Medulla oblongata (tissue), 1 donor: ENCODE measurements around the gene MBD4.
A peak's percentile ranks its signal among the peaks of the same experiment; 100 is the strongest.
"Not testable (repeated sequence)": the region's sequence is repeated elsewhere in the genome, so short reads cannot be mapped to it uniquely, and the experiment has no call there.

Experiments used
- DNase-seq: peaks from one replicate; pipeline ENCODE4 v3.0.0-alpha.2; 2015; ENCODE audit errors: extremely low spot score

MBD4 gene

GRCh38 chr3:129439817-129440617 is at the start of gene MBD4, which contains the start of gene IFT122:
TSS of gene MBD4 (minus strand) at chr3:129439948. CDS start at chr3:129439833, 115 bp downstream.
TSS of gene IFT122 (plus strand) at chr3:129440224. CDS start at chr3:129440331, 107 bp downstream.
- DNase-seq: peak; percentile 99

DNA sequence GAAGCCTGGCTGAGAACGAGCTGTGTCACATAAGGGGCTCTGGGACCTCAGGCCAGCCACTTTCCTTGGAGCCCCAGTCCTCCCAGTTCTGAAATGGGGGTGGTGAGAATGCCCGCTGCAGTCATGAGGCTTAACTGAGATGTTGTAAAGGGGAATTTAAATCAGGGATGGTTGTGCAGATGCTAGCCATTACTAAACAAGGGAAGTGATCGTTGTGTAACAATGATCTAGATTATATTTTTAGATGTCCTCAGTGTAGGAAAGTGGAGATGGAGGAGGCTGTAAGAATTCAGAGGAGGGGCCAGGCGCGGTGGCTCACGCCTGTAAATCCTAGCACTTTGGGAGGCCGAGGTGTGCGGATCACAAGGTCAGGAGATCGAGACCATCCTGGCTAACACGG is 49.5 kb upstream of the MBD4 start:
- peak; percentile 17 for DNase-seq

DNA sequence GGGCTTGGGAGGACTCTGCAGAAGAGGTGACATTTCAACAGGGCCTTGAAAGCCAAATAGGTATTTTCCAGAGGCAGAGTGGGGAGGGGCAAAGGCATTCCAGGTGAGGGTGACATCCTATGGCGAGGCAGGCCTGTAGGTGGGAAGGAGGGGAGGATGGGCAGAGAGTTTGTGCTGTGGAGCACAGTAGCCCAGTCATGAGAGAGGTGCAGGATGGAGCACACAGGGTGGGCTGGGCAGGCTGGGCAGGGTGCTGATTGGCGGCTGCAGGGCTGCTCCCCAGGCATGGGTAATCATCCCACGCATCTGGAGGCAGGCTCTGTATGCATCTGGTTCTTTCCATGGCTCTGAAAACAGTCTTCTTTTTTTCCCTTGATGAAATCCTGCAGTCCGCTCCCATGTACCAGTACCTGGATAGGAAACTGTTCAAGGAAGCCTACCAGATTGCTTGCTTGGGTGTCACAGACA is 48.2 kb upstream of the MBD4 start:
- not testable (repeated sequence) for DNase-seq

GRCh38 chr3:129487183-129487867 is 47.6 kb upstream of the MBD4 start:
- no peak for DNase-seq

GRCh38 chr3:129486664-129487035 is 46.9 kb upstream of the MBD4 start:
- DNase-seq: no peak

GRCh38 chr3:129485721-129486663 is 46.2 kb upstream of the MBD4 start:
- peak; percentile 84 for DNase-seq

DNA sequence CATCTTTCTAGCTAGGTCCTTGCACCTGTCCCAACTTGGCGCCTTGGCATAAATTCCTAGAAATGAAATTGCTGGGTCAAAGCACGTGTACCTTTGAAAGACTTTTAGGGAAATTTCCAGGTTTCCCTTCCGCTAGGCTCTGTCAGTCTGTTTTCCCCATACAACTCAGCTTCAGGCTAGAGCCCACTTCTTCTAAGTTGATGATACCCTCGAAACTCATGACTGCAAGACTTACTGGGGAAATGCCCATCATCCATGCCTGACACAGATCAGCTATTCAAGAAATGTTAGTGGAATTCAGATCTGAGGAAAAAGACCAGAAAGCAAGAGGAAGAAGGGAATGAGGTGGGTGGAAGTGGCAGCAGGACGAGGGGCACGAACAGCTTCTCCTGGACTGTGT is 45.4 kb upstream of the MBD4 start:
- not testable (repeated sequence) for DNase-seq

- no peak for DNase-seq
Measured at GRCh38 chr3:129483870-129484269, 44.1 kb upstream of the MBD4 start.

DNA sequence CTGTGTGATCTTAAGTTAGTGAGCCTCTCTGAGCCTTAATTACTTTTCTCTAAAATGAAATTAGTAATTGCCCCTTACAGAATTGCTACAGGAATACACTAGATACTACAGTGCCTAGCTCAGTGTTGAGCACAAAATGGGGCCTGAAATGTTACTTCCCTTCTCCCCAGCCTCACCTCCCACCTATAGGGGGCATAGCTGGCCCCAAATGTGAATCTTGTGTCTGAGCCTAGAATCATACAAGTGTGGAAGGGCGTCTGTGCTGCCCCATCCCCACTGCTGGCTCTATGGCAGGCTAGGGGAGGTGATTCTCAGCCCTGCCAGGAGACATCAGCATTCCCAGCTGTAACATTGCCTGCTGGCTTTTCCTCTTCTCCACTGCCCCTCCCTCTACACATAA is 43.0 kb upstream of the MBD4 start:
- no peak for DNase-seq

DNA sequence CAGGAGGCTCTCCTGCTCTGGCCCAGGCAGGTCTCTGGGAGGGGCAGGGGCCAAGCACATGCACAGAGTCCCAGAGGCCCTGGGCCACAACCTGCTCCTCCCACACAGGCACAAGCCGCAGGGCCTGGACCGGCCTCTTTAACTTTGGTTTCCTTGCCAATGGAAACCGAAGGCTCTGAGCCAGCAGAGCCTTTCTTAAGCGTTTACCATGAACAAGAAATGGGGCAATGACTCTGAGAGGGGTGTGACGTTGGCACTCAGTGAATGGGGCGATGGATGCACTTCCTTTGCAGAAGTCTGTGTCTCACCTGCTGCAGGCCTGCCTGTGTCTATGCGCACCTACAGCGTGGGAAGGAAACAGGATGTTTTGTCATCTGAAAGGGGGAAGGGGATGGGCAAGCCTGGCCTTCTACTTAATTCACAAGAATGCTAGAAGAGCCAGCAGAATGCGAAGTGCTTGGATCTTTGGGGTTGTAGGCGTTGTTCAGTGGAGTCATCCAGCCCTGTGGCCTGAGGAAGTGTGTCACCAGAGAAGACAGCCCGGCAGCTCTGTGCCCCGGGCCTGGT is 42.1 kb upstream of the MBD4 start:
- DNase-seq: no peak

GRCh38 chr3:129481225-129481765 is 41.5 kb upstream of the MBD4 start:
- DNase-seq: not testable (repeated sequence)

DNA sequence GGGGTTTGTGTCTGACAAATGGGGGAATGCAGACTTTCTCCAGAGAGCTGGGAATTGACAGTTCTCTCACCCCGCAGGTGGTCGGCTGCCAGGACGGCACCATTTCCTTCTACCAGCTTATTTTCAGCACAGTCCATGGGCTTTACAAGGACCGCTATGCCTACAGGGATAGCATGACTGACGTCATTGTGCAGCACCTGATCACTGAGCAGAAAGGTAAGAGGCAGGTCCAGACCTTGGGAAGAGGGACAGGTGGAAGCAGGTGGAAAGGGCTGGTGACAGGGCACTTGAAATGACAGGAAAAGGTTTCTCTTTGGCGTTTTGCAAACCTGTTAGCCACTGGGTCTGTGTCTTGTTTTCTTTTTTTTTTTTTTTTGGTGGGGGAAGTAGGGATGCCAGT is 36.8 kb upstream of the MBD4 start:
- DNase-seq: no peak

- no peak for DNase-seq
Measured at GRCh38 chr3:129475863-129476262, 36.1 kb upstream of the MBD4 start.

DNA sequence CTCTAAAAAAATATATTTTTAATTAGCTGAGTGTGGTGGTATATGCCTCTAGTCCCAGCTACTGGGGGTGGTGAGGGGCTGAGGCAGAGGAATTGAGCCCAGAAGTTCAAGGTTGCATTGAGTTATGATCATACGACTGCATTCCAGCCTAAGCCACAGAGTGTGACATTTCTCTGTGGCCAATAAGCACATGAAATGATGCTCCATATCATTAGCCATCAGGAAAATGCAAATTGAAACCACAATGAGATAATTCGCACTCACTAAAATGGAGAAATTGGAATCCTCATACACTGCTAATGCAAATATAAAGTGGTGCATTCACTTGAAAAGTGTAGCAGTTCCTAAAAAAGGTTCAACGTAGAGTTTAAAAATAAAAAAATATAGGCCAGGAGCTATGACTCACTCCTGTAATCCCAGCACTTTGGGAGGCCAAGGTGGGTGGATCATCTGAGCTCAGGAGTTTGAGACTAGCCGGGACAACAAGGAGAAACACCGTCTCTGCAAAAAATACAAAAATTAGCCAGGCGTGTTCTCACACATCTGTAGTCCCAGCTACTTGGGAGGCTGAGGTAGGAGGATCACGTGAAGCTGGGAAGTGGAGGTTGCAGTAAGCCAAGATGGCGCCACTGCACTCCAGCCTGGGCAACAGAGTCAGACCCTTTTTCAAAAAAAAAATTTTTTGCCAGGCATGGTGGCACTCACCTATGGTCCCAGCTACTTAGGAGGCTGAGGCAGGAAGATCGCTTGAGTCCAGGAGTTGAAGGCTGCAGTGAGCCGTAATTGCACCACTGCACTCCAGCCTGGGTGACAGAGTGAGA is 35.4 kb upstream of the MBD4 start:
- no peak for DNase-seq

DNA sequence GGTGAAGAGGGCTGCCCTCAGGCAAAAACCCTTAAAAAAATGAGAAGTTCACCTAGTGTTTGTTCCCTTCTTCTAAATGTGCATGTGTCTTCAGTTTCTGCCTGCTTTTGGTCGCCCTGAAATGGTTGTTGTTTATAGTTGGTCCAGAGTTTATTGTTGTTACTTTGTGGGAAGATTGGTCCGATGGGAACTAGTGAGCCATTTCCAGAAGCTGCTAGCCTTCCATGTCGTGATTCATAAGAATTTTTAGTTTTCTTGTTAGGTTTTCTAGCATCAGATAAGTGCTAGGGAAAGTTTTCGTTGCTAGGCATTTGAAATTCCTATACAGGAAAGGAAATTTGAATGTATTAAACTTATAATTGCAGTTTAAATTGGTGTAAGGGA is 34.0 kb upstream of the MBD4 start:
- no peak for DNase-seq

GRCh38 chr3:129473067-129473768 is 33.5 kb upstream of the MBD4 start:
- no peak for DNase-seq

GRCh38 chr3:129470861-129471260 is 31.1 kb upstream of the MBD4 start:
- DNase-seq: no peak

DNA sequence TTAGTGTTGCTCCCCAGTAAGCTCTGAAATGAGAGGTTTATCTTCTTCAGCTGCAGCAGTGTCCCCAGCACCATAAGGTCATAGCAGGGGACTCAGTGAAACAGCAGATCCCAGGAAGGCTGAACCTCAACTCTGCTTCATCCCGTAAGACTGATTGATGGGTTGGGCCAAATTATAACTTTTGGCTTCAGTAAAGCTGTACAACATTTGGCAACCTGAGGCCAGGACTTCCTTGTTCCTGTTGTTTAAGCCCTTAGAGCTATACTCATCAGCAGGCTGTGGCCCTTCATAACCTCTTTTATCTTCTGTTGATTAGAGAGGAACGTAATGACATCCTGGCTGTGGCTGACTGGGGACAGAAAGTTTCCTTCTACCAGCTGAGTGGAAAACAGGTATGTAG is 29.3 kb upstream of the MBD4 start:
- no peak for DNase-seq

- DNase-seq: no peak
Measured at GRCh38 chr3:129467932-129468331, 28.2 kb upstream of the MBD4 start.

DNA sequence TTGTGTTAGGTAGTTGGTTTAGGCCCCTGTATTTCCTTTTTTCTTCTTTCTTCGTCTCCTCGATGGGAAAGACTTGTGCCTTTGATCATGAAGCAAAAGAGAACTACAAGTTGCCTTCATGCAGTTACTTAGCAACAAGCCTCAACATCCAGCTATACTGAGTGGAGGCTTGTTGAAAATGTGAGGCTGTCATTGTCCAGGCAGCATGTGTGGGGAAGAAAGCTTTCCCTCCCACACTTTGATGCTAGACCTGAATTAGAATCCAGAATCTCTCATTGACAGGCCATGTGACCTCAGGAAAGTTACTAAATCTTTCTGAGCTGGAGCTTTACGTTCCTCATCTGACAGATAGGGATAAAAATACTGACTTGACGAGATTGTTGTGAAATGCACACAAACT is 24.0 kb upstream of the MBD4 start:
- peak; percentile 48 for DNase-seq
